Naive thymus-derived CD8-positive, alpha-beta T cell (primary cell): ENCODE results near the gene KAT5. TPM values are rescaled to one million over a fixed set of nuclear protein-coding genes. Genes with fewer than 3 reads are reported as not detected.

Source experiments
- ATAC-seq, 2 donors: fragments of 150-1000 bp; cut with Tn5 transposase in 1 of 2; sonication (Bioruptor Pico), chemical (Tn5 transposase) in 1 of 2; 1 replicate in 1 of 2; 2 replicates in 1 of 2; pipeline ENCODE4 v1.10.0; 2021; ENCODE audit warnings: mild to moderate bottlenecking in 2 of 2, moderate library complexity in 2 of 2
- POLR2A ChIA-PET: fragments of 350-600 bp; sonication (Branson Sonifier 250); formaldehyde crosslinking; loops from one replicate; lab custom pipeline; 2021; ENCODE audit warnings: antibody characterized with exemption; lab: Charles Lee
- DNase-seq, 10 donors: peaks; one replicate each; pipeline versions ENCODE4 v3.0.0 to v3.0.0-alpha.2; 2020 to 2022
- H3K27ac Mint-ChIP-seq, 10 donors: one replicate each; pipeline ENCODE4 v1.8.0; 2020 to 2022; ENCODE audit warnings: mild to moderate bottlenecking in 10 of 10, mixed read lengths in 10 of 10, moderate library complexity in 4 of 10, inconsistent platforms in 1 of 10
- H3K27me3 Mint-ChIP-seq, 5 donors: one replicate each; pipeline ENCODE4 v1.8.0; 2021 to 2022; ENCODE audit warnings: mixed read lengths in 5 of 5
- H3K36me3 Mint-ChIP-seq, 3 donors: one replicate each; pipeline ENCODE4 v1.8.0; 2020 to 2022; ENCODE audit warnings: mixed read lengths in 3 of 3, mild to moderate bottlenecking in 2 of 3, inconsistent platforms in 1 of 3
- H3K4me1 Mint-ChIP-seq, 4 donors: one replicate each; pipeline ENCODE4 v1.8.0; 2021 to 2022; ENCODE audit warnings: mixed read lengths in 4 of 4
- H3K4me3 Mint-ChIP-seq, 10 donors: one replicate each; pipeline ENCODE4 v1.8.0; 2020 to 2022; ENCODE audit warnings: mild to moderate bottlenecking in 10 of 10, mixed read lengths in 10 of 10, moderate library complexity in 6 of 10, inconsistent platforms in 1 of 10
- H3K9me3 Mint-ChIP-seq, 9 donors: one replicate each; pipeline ENCODE4 v1.8.0; 2020 to 2022; ENCODE audit warnings: mixed read lengths in 9 of 9, mild to moderate bottlenecking in 3 of 9, inconsistent platforms in 1 of 9, moderate library complexity in 1 of 9
- polyA plus RNA-seq, 3 donors: library from polyadenylated mRNA; unstranded; fragments of 300-500 nt; fragmentation: Illumina TruSeq; gene quantifications; one replicate each; pipeline ENCODE4 v1.2.3, GENCODE V29; 2021
- total RNA-seq, 8 experiments: library from RNA in 2 of 8; stranded (reverse) in 2 of 8; gene quantifications; one replicate each; pipeline ENCODE4 v1.2.3 and lab custom pipeline; 2021 to 2026

The KAT5 gene
- total and polyA plus RNA-seq, 5 experiments from 2014 or later = 38.0 to 125 (median 57.3) TPM

GRCh38 chr11:65712633-65713076 is 603 bp downstream of the KAT5 start:
- ATAC-seq (no peak), DNase-seq (no peak)
- H3K4me1 Mint-ChIP-seq = peaks cover 20 to 52% (median 38%) of the 10 kb centered on the region in 4 donors
- H3K27ac Mint-ChIP-seq = peak overlapping the region; percentile 98 to 100 (median 99)
- H3K9me3 Mint-ChIP-seq = no peaks in the 10 kb centered on the region
- POLR2A ChIA-PET = interaction anchor here (0.6 to 2.5 kb wide), 24 partner anchors 8 to 600 kb away, joined by 3 to 38 read pairs (median 6); partner anchors contain the start of genes AP5B1, CCDC85B, CFL1 and CTSW
- H3K36me3 Mint-ChIP-seq = peaks cover 8 to 44% (median 11%) of the 10 kb centered on the region in 3 donors
- peaks cover 0 to under 1% (median 0%) of the 10 kb centered on the region in 5 donors for H3K27me3 Mint-ChIP-seq
- H3K4me3 Mint-ChIP-seq = peak overlapping the region; percentile 92 to 100 (median 94)

- Mint-ChIP-seq H3K9me3 (no peaks in the 10 kb centered on the region), H3K27me3 (peaks cover 0 to 1% (median 0%) of the 10 kb centered on the region in 5 donors), H3K4me3 (peak overlapping the region; percentile 42 to 97 (median 66)), H3K36me3 (peaks cover 8 to 52% (median 11%) of the 10 kb centered on the region in 3 donors), H3K4me1 (peaks cover 22 to 59% (median 45%) of the 10 kb centered on the region in 4 donors), H3K27ac (peak overlapping the region; percentile 47 to 99 (median 82))
- POLR2A ChIA-PET = interaction anchor here (1.0 to 2.5 kb wide), 10 partner anchors 7 to 167 kb away, joined by 3 to 38 read pairs (median 8); partner anchors contain the start of genes AP5B1, CTSW, MUS81 and RNASEH2C
- ATAC-seq (no peak), DNase-seq (no peak)
These were observed 1.3 kb downstream of the KAT5 start for GRCh38 chr11:65713212-65713969.

- ATAC-seq = no peak
- Mint-ChIP-seq H3K4me3 (peak overlapping the region in 7 of 10 donors; percentile 14 to 70 (median 35)), H3K9me3 (no peaks in the 10 kb centered on the region), H3K4me1 (peaks cover 29 to 70% (median 56%) of the 10 kb centered on the region in 4 donors), H3K36me3 (peaks cover 8 to 62% (median 11%) of the 10 kb centered on the region in 3 donors), H3K27me3 (peaks cover 0 to 1% (median 0%) of the 10 kb centered on the region in 5 donors), H3K27ac (peak overlapping the region; percentile 31 to 85 (median 68))
- POLR2A ChIA-PET = interaction anchor here (0.6 to 1.2 kb wide), 2 partner anchors 145 to 1767 kb away, joined by 3 to 6 read pairs; no protein-coding TSS in a partner anchor
- no peak for DNase-seq
These were observed 2.4 kb downstream of the KAT5 start for GRCh38 chr11:65714433-65714832.

- Mint-ChIP-seq H3K36me3 (peaks cover 8 to 64% (median 11%) of the 10 kb centered on the region in 3 donors), H3K4me1 (peaks cover 31 to 79% (median 64%) of the 10 kb centered on the region in 4 donors), H3K27ac (peak overlapping the region in 3 of 10 donors; percentile 29 to 64 (median 58)), H3K4me3 (peak overlapping the region in 1 of 10 donors; percentile 43), H3K9me3 (no peaks in the 10 kb centered on the region), H3K27me3 (peaks cover 0 to 1% (median 0%) of the 10 kb centered on the region in 5 donors)
- POLR2A ChIA-PET = no interaction called here
- DNase-seq (no peak), ATAC-seq (no peak)
These were observed 4.2 kb downstream of the KAT5 start for GRCh38 chr11:65716302-65716701.

GRCh38 chr11:65716774-65717405 is 4.8 kb downstream of the KAT5 start:
- POLR2A ChIA-PET = no interaction called here
- Mint-ChIP-seq H3K36me3 (peaks cover 8 to 64% (median 11%) of the 10 kb centered on the region in 3 donors), H3K27me3 (peaks cover 0 to 1% (median 0%) of the 10 kb centered on the region in 5 donors), H3K27ac (peak overlapping the region in 5 of 10 donors; percentile 7 to 66 (median 60)), H3K4me3 (peak overlapping the region in 4 of 10 donors; percentile 5 to 43 (median 26)), H3K9me3 (no peaks in the 10 kb centered on the region), H3K4me1 (peaks cover 31 to 77% (median 60%) of the 10 kb centered on the region in 4 donors)
- ATAC-seq (no peak), DNase-seq (no peak)

GRCh38 chr11:65717906-65718305 is 5.9 kb downstream of the KAT5 start:
- peaks cover 8 to 61% (median 11%) of the 10 kb centered on the region in 3 donors for H3K36me3 Mint-ChIP-seq
- peaks cover 0 to 1% (median 0%) of the 10 kb centered on the region in 5 donors for H3K27me3 Mint-ChIP-seq
- no peak for ATAC-seq
- H3K4me3 Mint-ChIP-seq = peak overlapping the region in 6 of 10 donors; percentile 14 to 94 (median 44)
- H3K4me1 Mint-ChIP-seq = peaks cover 26 to 67% (median 51%) of the 10 kb centered on the region in 4 donors
- H3K9me3 Mint-ChIP-seq = no peaks in the 10 kb centered on the region
- DNase-seq = no peak
- peak overlapping the region in 6 of 10 donors; percentile 17 to 73 (median 56) for H3K27ac Mint-ChIP-seq
- POLR2A ChIA-PET = no interaction called here

GRCh38 chr11:65718531-65718930 is 6.5 kb downstream of the KAT5 start:
- H3K4me3 Mint-ChIP-seq = peak overlapping the region; percentile 80 to 95 (median 92)
- peaks cover 24 to 60% (median 48%) of the 10 kb centered on the region in 4 donors for H3K4me1 Mint-ChIP-seq
- H3K27me3 Mint-ChIP-seq = peaks cover 0 to 1% (median 0%) of the 10 kb centered on the region in 5 donors
- H3K36me3 Mint-ChIP-seq = peaks cover 8 to 57% (median 11%) of the 10 kb centered on the region in 3 donors
- ATAC-seq (no peak), DNase-seq (no peak)
- H3K9me3 Mint-ChIP-seq = no peaks in the 10 kb centered on the region
- H3K27ac Mint-ChIP-seq = peak overlapping the region in 7 of 10 donors; percentile 44 to 95 (median 78)
- POLR2A ChIA-PET = interaction anchor here (1.2 kb wide), 1 partner anchor 99 kb away, joined by 3 read pairs; no protein-coding TSS in a partner anchor

GRCh38 chr11:65718964-65719492 is 7.0 kb downstream of the KAT5 start:
- Mint-ChIP-seq H3K27ac (peak overlapping the region in 9 of 10 donors; percentile 53 to 95 (median 84)), H3K27me3 (peaks cover 0 to 1% (median 0%) of the 10 kb centered on the region in 5 donors), H3K9me3 (no peaks in the 10 kb centered on the region), H3K4me3 (peak overlapping the region; percentile 80 to 95 (median 92)), H3K36me3 (peaks cover 8 to 54% (median 11%) of the 10 kb centered on the region in 3 donors), H3K4me1 (peaks cover 22 to 56% (median 45%) of the 10 kb centered on the region in 4 donors)
- no peak for DNase-seq
- ATAC-seq = no peak
- POLR2A ChIA-PET = interaction anchor here (1.1 to 3.2 kb wide), 7 partner anchors 7 to 305 kb away, joined by 3 to 38 read pairs (median 9); partner anchors contain the start of genes KAT5, MUS81, PCNX3 and RELA

GRCh38 chr11:65719871-65720210 is 7.8 kb downstream of the KAT5 start:
- Mint-ChIP-seq H3K27me3 (peaks cover 0 to 1% (median 0%) of the 10 kb centered on the region in 5 donors), H3K9me3 (no peaks in the 10 kb centered on the region), H3K36me3 (peaks cover 3 to 47% (median 6%) of the 10 kb centered on the region in 3 donors), H3K4me3 (peak overlapping the region; percentile 80 to 95 (median 92)), H3K27ac (peak overlapping the region; percentile 19 to 95 (median 86)), H3K4me1 (peaks cover 19 to 47% (median 41%) of the 10 kb centered on the region in 4 donors)
- POLR2A ChIA-PET = interaction anchor here (0.5 to 3.2 kb wide), 14 partner anchors 8 to 583 kb away, joined by 3 to 38 read pairs (median 4); partner anchors contain the start of genes CCDC85B, FIBP, KAT5 and MUS81
- ATAC-seq (peak; percentile 2 to 6), DNase-seq (peak in 1 of 10 donors; percentile 7)

GRCh38 chr11:65720211-65720934 is 8.3 kb downstream of the KAT5 start, which contains the start of gene RNASEH2C:
Gene RNASEH2C, minus strand, starts transcription at chr11:65720798. Its CDS starts 40 bp downstream, at chr11:65720758.
- peak within 1 kb of the TSS; percentile 80 to 95 (median 92) for H3K4me3 Mint-ChIP-seq
- POLR2A ChIA-PET = interaction anchor here (0.5 to 3.2 kb wide), 16 partner anchors 8 to 583 kb away, joined by 3 to 38 read pairs (median 4); partner anchors contain the start of genes BANF1, CCDC85B, EIF1AD and FIBP
- H3K27ac Mint-ChIP-seq = peak within 1 kb of the TSS; percentile 19 to 95 (median 93)
- DNase-seq (peak; percentile 57 to 80 (median 70)), ATAC-seq (peak; percentile 90 to 95)
- H3K27me3 Mint-ChIP-seq = peaks cover 0 to 1% (median 0%) of the 10 kb centered on the region in 5 donors
- H3K36me3 Mint-ChIP-seq = peaks cover 0 to 41% (median 2%) of the 10 kb centered on the region in 3 donors
- H3K4me1 Mint-ChIP-seq = peaks cover 17 to 42% (median 37%) of the 10 kb centered on the region in 4 donors
- H3K9me3 Mint-ChIP-seq = no peaks in the 10 kb centered on the region

- Mint-ChIP-seq H3K9me3 (no peaks in the 10 kb centered on the region), H3K36me3 (peaks cover 0 to 23% (median 0%) of the 10 kb centered on the region in 3 donors), H3K4me3 (peak overlapping the region in 5 of 10 donors; percentile 9 to 59 (median 30)), H3K27ac (peak overlapping the region in 3 of 10 donors; percentile 32 to 55 (median 32)), H3K4me1 (peaks cover 15 to 32% (median 30%) of the 10 kb centered on the region in 4 donors), H3K27me3 (peaks cover 0 to 4% (median 2%) of the 10 kb centered on the region in 5 donors)
- DNase-seq (no peak), ATAC-seq (no peak)
- POLR2A ChIA-PET = interaction anchor here (3.2 kb wide), 1 partner anchor 10 kb away, joined by 38 read pairs; the partner anchor contains the start of gene KAT5
These were observed 10.2 kb downstream of the KAT5 start for GRCh38 chr11:65722261-65722660.
